Hematopoietic multipotent progenitor cell (in vitro differentiated cells): Measurements from ENCODE around the gene DTNA. TPM values are rescaled to one million over a fixed set of nuclear protein-coding genes. Genes with fewer than 3 reads are reported as not detected.

Source experiments
- DNase-seq, 3 donors: peaks; one replicate each; pipeline ENCODE4 v3.0.0-alpha.2; 2011 to 2015; ENCODE audit warnings: low read depth in 2 of 3, low spot score in 2 of 3
- total RNA-seq: library from RNA; depleted of rRNA; stranded (reverse); fragments of >200 nt; gene quantifications from one replicate; pipeline ENCODE4 v1.2.3, GENCODE V29; 2012

DTNA gene
- total RNA-seq, 1 donor, result under 0.01 TPM

GRCh38 chr18:34844732-34845459 is 134.8 kb downstream of the DTNA start:
- no peak for DNase-seq

GRCh38 chr18:34847408-34847807 is 137.3 kb downstream of the DTNA start:
- DNase-seq, result no peak

- DNase-seq, result no peak
These were observed 138.1 kb downstream of the DTNA start for GRCh38 chr18:34848156-34848555.

DNA sequence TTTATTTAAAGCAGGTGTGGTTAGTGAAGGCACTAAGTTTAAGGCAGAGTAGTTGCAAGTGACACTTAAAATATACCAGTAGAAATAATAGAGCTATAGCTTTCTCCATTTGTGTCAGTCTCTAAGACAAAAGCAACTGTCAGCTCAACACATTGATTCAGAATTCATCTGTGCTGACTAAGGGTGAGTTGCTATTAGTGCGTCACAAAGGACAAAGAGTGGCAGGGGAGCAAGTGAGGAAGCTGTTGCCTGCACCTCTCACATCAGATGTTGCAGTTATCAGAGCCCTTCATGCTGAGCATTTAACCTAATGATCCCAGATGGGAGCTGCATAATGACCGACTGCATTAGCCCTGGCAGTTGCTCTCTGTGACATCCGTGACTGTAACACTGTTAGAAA is 138.6 kb downstream of the DTNA start:
- no peak for DNase-seq

- no peak for DNase-seq
These were observed 147.2 kb downstream of the DTNA start for GRCh38 chr18:34857320-34857719.

GRCh38 chr18:34858188-34858587 is 148.1 kb downstream of the DTNA start:
- DNase-seq, result no peak

DNA sequence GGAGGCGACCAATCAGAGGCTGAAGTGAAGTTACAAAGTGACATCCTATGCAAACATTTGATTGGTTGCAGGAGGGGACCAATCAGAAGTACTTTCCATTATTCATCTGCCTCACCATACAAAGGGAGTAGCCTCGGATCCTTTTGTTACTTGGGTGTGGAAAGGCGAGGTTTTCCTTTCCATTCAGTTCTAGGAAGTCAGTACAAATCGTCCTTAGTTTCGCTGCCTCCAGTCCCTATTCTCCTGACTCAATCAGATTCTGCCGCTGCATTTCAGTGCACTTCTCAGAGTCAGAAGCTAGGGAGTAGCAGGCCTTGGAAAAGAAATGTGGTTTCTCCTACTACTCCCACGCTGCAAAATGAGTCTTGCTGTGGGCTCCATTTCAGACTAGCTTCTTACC is 149.4 kb downstream of the DTNA start:
- DNase-seq, result no peak

- no peak for DNase-seq
These were observed 152.5 kb downstream of the DTNA start for GRCh38 chr18:34862561-34862960.

DNA sequence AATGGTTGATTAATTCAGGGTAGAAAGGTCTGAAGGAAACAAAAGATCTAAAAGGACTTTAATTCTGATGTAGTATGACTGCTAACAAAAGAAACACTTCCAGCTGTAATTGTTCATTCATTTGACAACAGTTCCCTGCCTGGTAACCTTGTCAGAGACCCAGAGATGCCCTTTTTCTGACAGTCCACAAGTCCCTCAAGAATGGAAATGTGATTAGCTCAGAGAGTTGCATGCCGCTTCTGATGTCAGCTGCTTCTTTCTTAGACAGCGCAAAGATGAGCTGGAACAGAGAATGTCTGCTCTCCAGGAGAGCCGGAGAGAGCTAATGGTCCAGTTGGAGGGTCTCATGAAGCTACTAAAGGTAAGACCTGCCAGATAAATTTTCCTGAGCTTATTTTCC is 153.6 kb downstream of the DTNA start:
- DNase-seq, result no peak

- DNase-seq, result no peak
These were observed 154.9 kb downstream of the DTNA start for GRCh38 chr18:34864836-34865497.

- DNase-seq, result no peak
These were observed 156.2 kb downstream of the DTNA start for GRCh38 chr18:34866310-34866709.

- peak in 1 of 3 donors; percentile 22 for DNase-seq
These were observed 156.6 kb downstream of the DTNA start for GRCh38 chr18:34866739-34867138.

GRCh38 chr18:34867520-34867919 is 157.4 kb downstream of the DTNA start:
- DNase-seq, result peak in 2 of 3 donors; percentile 46 to 52

- DNase-seq, result no peak
These were observed 160.6 kb downstream of the DTNA start for GRCh38 chr18:34870555-34871310.

GRCh38 chr18:34871435-34871834 is 161.3 kb downstream of the DTNA start:
- DNase-seq, result no peak

DNA sequence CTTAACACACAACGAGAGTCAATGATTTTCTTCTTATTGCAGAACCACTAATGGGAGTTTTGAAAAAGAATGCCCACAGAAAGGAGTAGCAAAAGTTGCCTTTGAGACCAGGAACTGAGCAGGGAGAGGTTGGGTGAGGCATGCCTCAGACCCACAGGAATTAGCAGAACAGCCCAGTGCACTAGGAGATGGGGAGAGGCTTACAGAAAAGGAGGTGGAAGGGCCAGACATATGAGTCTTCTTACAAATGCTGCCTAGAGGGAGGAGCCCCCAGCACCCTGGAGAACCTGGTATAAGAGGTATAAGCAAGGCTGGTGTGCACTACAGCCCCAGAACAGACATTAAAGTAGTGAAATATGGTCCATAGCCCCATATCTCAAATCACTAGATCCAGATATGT is 162.0 kb downstream of the DTNA start:
- no peak for DNase-seq

GRCh38 chr18:34873986-34874580 is 164.0 kb downstream of the DTNA start:
- no peak for DNase-seq

- DNase-seq, result no peak
These were observed 165.1 kb downstream of the DTNA start for GRCh38 chr18:34875150-34875549.

DNA sequence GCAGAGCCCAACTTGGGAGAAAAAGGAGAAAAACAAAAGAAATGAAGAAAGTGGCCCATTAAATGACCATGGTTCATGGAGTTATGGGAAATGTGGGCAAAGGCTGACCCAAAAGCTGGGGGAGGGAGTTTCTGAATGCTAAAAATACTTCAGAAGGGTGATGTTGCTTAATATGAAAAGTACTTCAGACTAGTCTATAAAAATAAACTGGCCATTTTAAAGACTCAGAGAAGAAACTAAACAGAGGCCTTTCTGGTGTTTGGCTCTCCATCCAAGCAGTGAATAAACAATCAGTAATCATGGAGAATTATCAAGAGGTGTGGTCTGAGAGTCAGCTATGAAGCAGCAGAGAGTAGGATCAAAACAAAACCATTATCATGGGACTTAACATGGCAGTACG is 170.3 kb downstream of the DTNA start:
- no peak for DNase-seq

DNA sequence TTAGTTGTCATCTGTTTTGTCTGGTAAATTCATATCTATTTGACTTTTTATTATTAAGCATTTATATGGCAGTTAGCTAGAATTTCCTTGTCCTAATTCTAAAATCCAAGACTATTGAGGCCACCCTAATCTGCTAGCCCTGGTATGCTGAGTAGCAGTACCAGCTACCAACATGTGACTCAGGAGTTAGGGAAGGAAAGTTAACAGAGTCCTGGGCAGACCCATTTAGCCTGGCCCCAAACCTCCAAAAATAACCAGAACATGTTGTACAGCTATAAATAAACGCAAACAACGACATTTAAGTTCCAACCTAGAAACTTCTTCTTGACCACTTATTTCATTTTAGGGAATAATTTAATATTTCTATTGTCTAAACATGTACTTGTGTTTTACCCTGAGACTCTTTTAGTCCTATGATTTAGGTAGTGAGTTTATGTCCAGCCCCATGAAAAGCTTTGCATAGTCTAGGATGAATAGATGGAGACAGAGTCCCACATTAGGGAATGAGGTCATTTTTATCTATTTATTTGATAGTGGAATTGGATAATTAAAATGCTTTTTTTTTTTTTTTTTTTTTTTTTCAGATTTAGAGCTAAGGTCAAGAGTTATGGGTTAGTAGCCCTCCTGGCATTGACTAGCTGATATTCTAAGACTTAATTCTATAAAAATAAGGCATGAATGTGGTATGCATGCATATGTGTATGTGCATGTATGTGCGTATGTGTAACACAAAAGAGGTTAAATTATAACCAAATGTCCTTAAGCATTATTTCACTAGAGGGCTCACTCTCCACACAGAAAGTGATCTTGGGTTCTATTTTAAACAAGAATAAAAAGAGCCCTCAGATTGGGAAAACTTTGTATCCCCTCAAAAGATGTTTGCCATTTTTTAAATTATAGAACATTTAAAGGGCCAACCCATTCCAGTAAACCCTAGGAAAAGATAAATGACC is 171.1 kb downstream of the DTNA start:
- DNase-seq, result peak in 1 of 3 donors; percentile 16
